ENCODE results near the gene DTX3.

- TF ChIP-seq GATA3 (IDR thresholded peaks at IDR 0.05; ENCODE audit: low read depth, low read length), result no peak
- no peak for TF ChIP-seq GATA2 (IDR thresholded peaks at IDR 0.05; ENCODE audit: low read depth, low read length)
Measured at GRCh38 chr12:57611108-57611826, 6.6 kb downstream of the DTX3 start, which contains the start of gene ARHGEF25.

Data from SH-SY5Y (cell line).